Measurements from ENCODE around the gene STRA6. TPM values are rescaled to one million over a fixed set of nuclear protein-coding genes. Genes with fewer than 3 reads are reported as not detected.

The STRA6 gene
- polyA plus RNA-seq, 1 of the 3 experiments (the other 2 are of a cell fraction) = 27.9 TPM

- H3K4me2 ChIP-seq = peak overlapping the region; percentile 82
- H3K36me3 ChIP-seq (replicated peaks in 1 of 2; ENCODE audit: control insufficient read depth in 1 of 2, insufficient read depth in 2 of 2, low read length in 1 of 2) = peaks cover 0 to 4% of the 10 kb centered on the region in 2 experiments
- peak overlapping the region; percentile 50; the same call in 1 of the 2 replicates for H3K9ac ChIP-seq
- no peak overlapping the region for H2AFZ ChIP-seq (ENCODE audit: low read depth)
- no peaks in the 10 kb centered on the region for H3K9me2 ChIP-seq
- peaks cover 17% of the 10 kb centered on the region for H3F3A ChIP-seq (replicated peaks; ENCODE audit: insufficient read depth)
- peak; percentile 56 for DNase-seq
- no peaks in the 10 kb centered on the region for H4K20me1 ChIP-seq (ENCODE audit: insufficient read depth)
- H3K27ac ChIP-seq (ENCODE audit: low read depth in 2 of 2, low read length in 1 of 2) = peak overlapping the region; percentile 80 to 97; a peak in 3 of 4 replicates
- 11% methylated on average over 5 of the region's 8 CpGs for WGBS (ENCODE audit: low lambda C conversion rate)
- H3K79me2 ChIP-seq (ENCODE audit: insufficient read depth) = peaks cover 21% of the 10 kb centered on the region; the same call in 1 of the 2 replicates
- H3K4me3 ChIP-seq (ENCODE audit: low read depth in 2 of 2, low read length in 1 of 2) = peak overlapping the region; percentile 18 to 50; a peak in 3 of 4 replicates
- CTCF ChIA-PET = interaction anchor here (0.7 to 10.7 kb wide), 12 partner anchors 22 to 250 kb away, joined by 3 to 85 read pairs (median 4); no protein-coding TSS in a partner anchor
- H3K4me1 ChIP-seq (ENCODE audit: control insufficient read depth in 1 of 2, insufficient read depth in 2 of 2, low read depth in 1 of 2, low read length in 1 of 2) = peaks cover 82 to 96% of the 10 kb centered on the region in 2 experiments
- no peaks in the 10 kb centered on the region for H3K9me3 ChIP-seq
- POLR2A ChIA-PET = interaction anchor here (0.7 to 5.1 kb wide), 11 partner anchors 9 to 107 kb away, joined by 3 to 54 read pairs (median 6); no protein-coding TSS in a partner anchor
- TF ChIP-seq USF2 (IDR thresholded peaks at IDR 0.05; ENCODE audit: borderline replicate concordance, low read depth, low read length) (no peak), MXI1 (IDR thresholded peaks at IDR 0.05; ENCODE audit: low read depth, low read length) (peak; percentile 46; the same call in 1 of the 2 replicates), RCOR1 (IDR thresholded peaks at IDR 0.05; ENCODE audit: low read length) (no peak), YY1 (IDR thresholded peaks at IDR 0.05; ENCODE audit: low read depth) (no peak), GATA2 (CRISPR knock-in tag; IDR thresholded peaks at IDR 0.05) (peak; percentile 55; the same call in 1 of the 2 replicates), CTCF (IDR thresholded peaks at IDR 0.05) (no peak), FOSL2 (IDR thresholded peaks at IDR 0.05; ENCODE audit: borderline replicate concordance, low read depth) (no peak), NFIC (IDR thresholded peaks at IDR 0.05; ENCODE audit: borderline replicate concordance) (no peak), FOXJ3 (CRISPR knock-in tag; IDR thresholded peaks at IDR 0.05) (no peak), REST (IDR thresholded peaks at IDR 0.05; ENCODE audit: low read depth, low read length) (no peak), SMC3 (IDR thresholded peaks at IDR 0.05; ENCODE audit: low read depth, low read length) (no peak), RXRA (IDR thresholded peaks at IDR 0.05; ENCODE audit: borderline replicate concordance, low read depth) (no peak), EZH2phosphoT487 (IDR thresholded peaks at IDR 0.05; ENCODE audit: borderline replicate concordance, low read depth) (no peak), JUND (IDR thresholded peaks at IDR 0.05) (no peak), TCF12 (IDR thresholded peaks at IDR 0.05) (peak; percentile 44; the same call in 1 of the 2 replicates), ZBTB33 (IDR thresholded peaks at IDR 0.05; ENCODE audit: borderline replicate concordance, low read depth) (no peak)
- no peaks in the 10 kb centered on the region for H3K27me3 ChIP-seq (ENCODE audit: insufficient read depth)
Observed at GRCh38 chr15:74200871-74201419, 1.6 kb downstream of the STRA6 start.
